GM10248 (cell line): ENCODE data around the gene ERLEC1.

Experiments used
- CTCF ChIA-PET: fragments of 300-600 bp; sonication (Branson Sonifier 250); formaldehyde crosslinking; extraction: SDS; loops from one replicate; lab custom pipeline; 2021; ENCODE audit warnings: antibody characterized with exemption; lab: Yijun Ruan, JAX
- POLR2A ChIA-PET: fragments of 350-650 bp; sonication (Branson Sonifier 250); formaldehyde crosslinking; extraction: SDS; loops from one replicate; lab custom pipeline; 2020; ENCODE audit warnings: antibody characterized with exemption; lab: Yijun Ruan, JAX
- DNase-seq: peaks from one replicate; pipeline ENCODE4 v3.0.0; 2012; ENCODE audit errors: extremely low spot score
- TF ChIP-seq, protein P1 (sequence below): IDR thresholded peaks from 2 replicates; pipeline ENCODE4 v1.5.1; 2012; ENCODE audit warnings: mild to moderate bottlenecking, low read depth; ENCODE audit errors: extremely low read depth, missing control alignments, control extremely low read depth

Gene ERLEC1

DNA sequence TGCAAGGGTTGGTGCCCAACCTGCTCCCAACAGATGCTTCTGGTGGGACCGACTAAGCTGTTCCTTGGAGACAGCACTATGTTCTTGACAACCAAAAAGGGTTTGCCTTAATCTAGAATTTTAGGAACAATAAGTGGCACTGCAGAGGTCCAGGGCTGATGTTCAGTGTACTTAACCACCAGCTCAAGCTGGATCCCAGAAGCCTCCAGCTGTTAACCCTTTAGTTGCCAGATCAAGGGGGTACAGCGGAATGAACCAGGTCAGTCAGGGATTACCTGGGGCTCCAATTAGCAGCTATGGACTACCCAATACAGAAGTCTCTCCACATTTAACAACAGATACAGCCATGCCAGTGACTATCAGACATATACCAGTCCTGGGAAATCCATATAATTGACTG is 69.4 kb downstream of the ERLEC1 start:
- DNase-seq = no peak
- TF ChIP-seq, protein P1, sequence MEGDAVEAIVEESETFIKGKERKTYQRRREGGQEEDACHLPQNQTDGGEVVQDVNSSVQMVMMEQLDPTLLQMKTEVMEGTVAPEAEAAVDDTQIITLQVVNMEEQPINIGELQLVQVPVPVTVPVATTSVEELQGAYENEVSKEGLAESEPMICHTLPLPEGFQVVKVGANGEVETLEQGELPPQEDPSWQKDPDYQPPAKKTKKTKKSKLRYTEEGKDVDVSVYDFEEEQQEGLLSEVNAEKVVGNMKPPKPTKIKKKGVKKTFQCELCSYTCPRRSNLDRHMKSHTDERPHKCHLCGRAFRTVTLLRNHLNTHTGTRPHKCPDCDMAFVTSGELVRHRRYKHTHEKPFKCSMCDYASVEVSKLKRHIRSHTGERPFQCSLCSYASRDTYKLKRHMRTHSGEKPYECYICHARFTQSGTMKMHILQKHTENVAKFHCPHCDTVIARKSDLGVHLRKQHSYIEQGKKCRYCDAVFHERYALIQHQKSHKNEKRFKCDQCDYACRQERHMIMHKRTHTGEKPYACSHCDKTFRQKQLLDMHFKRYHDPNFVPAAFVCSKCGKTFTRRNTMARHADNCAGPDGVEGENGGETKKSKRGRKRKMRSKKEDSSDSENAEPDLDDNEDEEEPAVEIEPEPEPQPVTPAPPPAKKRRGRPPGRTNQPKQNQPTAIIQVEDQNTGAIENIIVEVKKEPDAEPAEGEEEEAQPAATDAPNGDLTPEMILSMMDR = no peak
- CTCF ChIA-PET = interaction anchor here (1.3 kb wide), 1 partner anchor 27 kb away, joined by 3 read pairs; no protein-coding TSS in a partner anchor
- POLR2A ChIA-PET = no interaction called here

DNA sequence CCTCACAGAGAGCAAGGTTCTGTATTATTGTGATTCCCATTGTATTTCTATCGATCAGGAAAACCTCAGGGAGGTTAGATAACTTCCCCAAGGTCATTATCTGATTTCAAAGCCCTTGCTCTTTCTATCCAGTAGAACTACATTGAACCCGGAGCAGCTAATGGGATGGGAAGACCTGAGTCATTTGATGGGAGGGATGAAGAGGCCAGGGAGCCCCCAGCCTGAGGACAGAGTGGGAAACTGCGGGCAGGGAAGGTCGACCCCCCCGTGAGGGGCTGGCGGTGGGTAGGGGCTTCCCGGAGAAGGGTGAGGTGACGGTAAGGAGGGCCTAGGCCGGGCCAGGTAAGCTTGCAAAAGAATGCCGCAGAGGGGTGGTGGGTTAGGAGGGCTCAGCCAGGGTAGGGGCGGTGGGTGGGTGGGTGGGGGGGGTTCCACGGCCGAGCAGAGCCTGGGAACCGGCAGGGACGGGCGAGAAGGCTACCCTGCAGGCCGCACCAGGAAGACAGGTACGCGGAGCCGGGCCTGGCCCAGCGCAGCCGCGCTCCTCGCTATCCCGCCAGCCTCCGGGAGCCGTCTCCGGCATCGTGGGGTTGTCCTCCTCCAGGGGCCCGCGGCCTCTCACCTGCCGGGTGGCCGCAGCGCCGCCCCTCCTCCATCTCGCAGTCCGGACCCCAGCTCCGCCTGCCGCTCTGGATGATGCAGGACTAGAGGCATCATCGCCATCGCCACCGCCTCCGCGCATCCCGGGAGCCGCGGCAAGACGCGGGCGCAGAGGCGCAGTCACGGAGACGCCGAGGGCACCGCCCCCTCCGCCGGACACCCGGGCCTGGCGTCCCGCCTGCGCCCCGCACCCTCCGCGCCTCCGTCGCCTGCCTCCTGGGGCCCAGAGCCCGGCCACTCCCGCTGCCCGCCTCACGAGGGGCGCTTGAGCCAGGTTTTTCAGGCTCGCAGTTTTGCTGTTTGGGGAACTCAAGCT is 72.7 kb downstream of the ERLEC1 start, which contains the start of gene GPR75:
Gene GPR75 (minus strand): TSS at position 762 of the 976 bp plus-strand sequence. CDS start 5,211 bp downstream, outside the sequence.
- TF ChIP-seq, protein P1 = no peak
- no peak for DNase-seq
- CTCF ChIA-PET = interaction anchor here (1.5 kb wide), 1 partner anchor 72 kb away, joined by 4 read pairs; no protein-coding TSS in a partner anchor
- POLR2A ChIA-PET = no interaction called here

DNA sequence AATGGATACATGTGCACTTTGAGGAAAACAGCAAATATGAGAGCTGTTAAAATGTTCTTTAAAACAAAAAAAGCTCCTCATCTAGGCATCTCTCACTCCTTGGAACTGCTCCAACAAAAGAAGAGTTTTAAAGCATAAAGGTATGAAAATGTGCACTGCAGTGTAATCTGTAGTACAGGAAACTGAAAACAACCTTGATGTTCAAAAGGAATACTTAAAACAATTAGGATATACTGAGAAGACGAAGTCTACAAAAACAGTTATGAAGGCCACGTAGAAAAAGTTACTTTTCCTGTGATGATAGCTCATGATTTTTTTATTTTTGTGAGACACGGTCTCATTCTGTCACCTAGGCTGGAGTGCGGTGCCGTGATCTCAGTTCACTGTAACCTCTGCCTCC is 75.0 kb downstream of the ERLEC1 start:
- POLR2A ChIA-PET = no interaction called here
- DNase-seq = no peak
- TF ChIP-seq, protein P1 = no peak
- CTCF ChIA-PET = interaction anchor here (1.0 to 1.6 kb wide), 3 partner anchors 8 to 12 kb away, joined by 3 to 4 read pairs (median 3); no protein-coding TSS in a partner anchor

DNA sequence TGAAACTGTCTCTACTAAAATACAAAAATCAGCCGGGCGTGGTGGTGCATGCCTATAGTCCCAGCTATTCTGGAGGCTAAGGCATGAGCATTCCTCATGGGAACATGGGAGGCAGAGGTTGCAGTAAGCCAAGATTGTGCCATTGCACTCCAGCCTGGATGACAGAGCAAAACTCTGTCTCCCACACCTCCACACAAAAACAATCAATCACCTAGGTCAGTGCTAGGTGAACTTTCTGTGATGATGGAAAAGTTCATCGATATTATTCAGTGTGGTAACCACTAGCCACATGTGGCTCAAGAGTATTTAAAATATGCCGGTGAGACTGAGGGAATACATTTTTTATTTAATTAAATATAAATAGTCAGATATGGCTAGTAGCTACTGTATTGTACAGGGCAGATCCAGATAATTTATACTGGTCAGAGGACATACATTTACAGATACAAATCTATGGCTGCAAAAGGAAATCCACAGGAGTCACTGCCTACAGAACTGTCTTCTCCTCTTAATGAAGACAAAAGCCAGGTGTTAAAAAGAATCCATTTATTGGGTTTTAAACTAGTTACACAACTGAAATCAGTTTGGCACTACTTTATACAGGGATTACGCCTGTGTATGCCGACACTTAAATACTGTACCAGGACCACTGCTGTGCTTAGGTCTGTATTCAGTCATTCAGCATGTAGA is 76.8 kb downstream of the ERLEC1 start:
- TF ChIP-seq, protein P1 = no peak
- ChIA-PET POLR2A (no interaction called here), CTCF (interaction anchor here (1.5 kb wide), 1 partner anchor 9 kb away, joined by 3 read pairs; no protein-coding TSS in a partner anchor)
- DNase-seq = no peak

DNA sequence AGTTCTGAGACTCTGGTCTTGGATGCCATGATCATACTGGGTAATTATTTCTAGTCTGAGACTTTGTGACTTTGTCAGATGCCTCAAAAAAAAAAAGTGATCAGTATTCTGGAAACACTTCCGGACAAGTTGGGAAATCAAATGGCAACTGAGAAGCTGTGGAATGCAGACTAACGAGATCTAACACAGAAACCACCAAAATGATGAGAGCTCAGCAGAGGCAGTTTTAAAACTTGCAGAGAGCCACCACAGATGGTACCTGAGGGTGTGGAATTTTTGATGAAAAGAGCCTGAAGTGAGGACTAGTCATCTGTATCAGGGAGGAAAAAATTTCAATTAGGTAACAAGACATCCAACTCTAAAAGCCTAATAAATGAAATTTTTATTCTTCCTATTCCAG is 78.4 kb downstream of the ERLEC1 start:
- POLR2A ChIA-PET = no interaction called here
- TF ChIP-seq, protein P1 = no peak
- CTCF ChIA-PET = no interaction called here
- DNase-seq = no peak

DNA sequence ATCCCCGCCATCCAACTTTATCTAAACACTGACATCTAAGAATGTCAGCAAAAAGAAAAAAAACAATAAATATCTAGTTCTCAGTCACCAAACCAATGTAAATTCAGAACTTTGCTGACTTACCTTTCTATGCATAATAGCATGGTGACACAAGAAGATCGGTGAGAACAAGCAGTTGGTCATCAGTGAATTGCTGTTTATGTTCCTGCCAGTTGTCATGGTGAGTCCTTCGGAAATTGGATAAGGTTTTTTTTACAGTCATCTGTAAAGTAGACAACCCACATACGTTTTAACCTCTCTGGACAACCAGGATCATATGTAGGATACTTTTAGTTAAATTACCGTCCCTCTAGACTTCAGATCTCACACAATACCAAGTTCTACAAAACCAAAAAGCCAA is 79.1 kb downstream of the ERLEC1 start:
- CTCF ChIA-PET = no interaction called here
- TF ChIP-seq, protein P1 = no peak
- DNase-seq = no peak
- POLR2A ChIA-PET = no interaction called here
